ACC112 (cell line): ENCODE results near the gene OTUD6A.

Experiments
- H2AFZ ChIP-seq: fragments of 200-600 bp; sonication (generic); one replicate; pipeline ENCODE4 v1.6.0; 2017; ENCODE audit warnings: antibody characterized with exemption, low read length; ENCODE audit not compliant: unreplicated experiment
- H3K27ac ChIP-seq: fragments of 200-600 bp; sonication (generic); 2 replicates; pipeline ENCODE4 v1.5.1; 2014; ENCODE audit warnings: low read depth, mild to moderate bottlenecking, antibody characterized with exemption, low read length, moderate library complexity
- H3K27me3 ChIP-seq: fragments of 200-600 bp; sonication (generic); 2 replicates; pipeline ENCODE4 v1.6.1; 2014; ENCODE audit warnings: mild to moderate bottlenecking, antibody characterized with exemption, low read length, moderate library complexity, mixed read lengths; ENCODE audit not compliant: insufficient read depth
- H3K36me3 ChIP-seq: fragments of 200-600 bp; sonication (generic); 2 replicates; pipeline ENCODE4 v1.6.1; 2016; ENCODE audit warnings: mild to moderate bottlenecking, antibody characterized with exemption, low read length, moderate library complexity, mixed read lengths; ENCODE audit not compliant: insufficient read depth
- H3K4me1 ChIP-seq: fragments of 200-600 bp; sonication (generic); one replicate; pipeline ENCODE4 v1.6.1; 2016; ENCODE audit warnings: low read length, mixed read lengths; ENCODE audit not compliant: insufficient read depth, unreplicated experiment, control insufficient read depth
- H3K4me3 ChIP-seq: fragments of 200-600 bp; sonication (generic); 2 replicates; pipeline ENCODE4 v1.5.1; 2014; ENCODE audit warnings: mild to moderate bottlenecking, low read depth, low read length
- H3K79me2 ChIP-seq: fragments of 200-600 bp; sonication (generic); one replicate; pipeline ENCODE4 v1.6.0; 2016; ENCODE audit warnings: low read length; ENCODE audit not compliant: control insufficient read depth, unreplicated experiment, insufficient read depth

The OTUD6A gene

GRCh38 chrX:70046978-70047377 is 15.3 kb upstream of the OTUD6A start:
- Histone ChIP-seq H3K4me3 (no peak overlapping the region), H3K27ac (peak overlapping the region; percentile 56), H3K4me1 (peaks cover 18% of the 10 kb centered on the region), H2AFZ (peak overlapping the region; percentile 60), H3K27me3 (no peaks in the 10 kb centered on the region), H3K79me2 (no peaks in the 10 kb centered on the region), H3K36me3 (no peaks in the 10 kb centered on the region)

- no peak overlapping the region for H3K27ac ChIP-seq
- no peaks in the 10 kb centered on the region for H3K36me3 ChIP-seq
- no peaks in the 10 kb centered on the region for H3K27me3 ChIP-seq
- H2AFZ ChIP-seq = no peak overlapping the region
- no peaks in the 10 kb centered on the region for H3K79me2 ChIP-seq
- peaks cover 18% of the 10 kb centered on the region for H3K4me1 ChIP-seq
- no peak overlapping the region for H3K4me3 ChIP-seq
Measured at GRCh38 chrX:70049406-70049805, 12.9 kb upstream of the OTUD6A start.

- Histone ChIP-seq H3K4me3 (no peak within 1 kb of the TSS), H3K36me3 (no peaks in the 10 kb centered on the region), H3K27ac (no peak within 1 kb of the TSS), H3K79me2 (no peaks in the 10 kb centered on the region), H3K27me3 (no peaks in the 10 kb centered on the region), H2AFZ (no peak within 1 kb of the TSS), H3K4me1 (peaks cover 13% of the 10 kb centered on the region)
Measured at GRCh38 chrX:70049925-70050324, 12.3 kb upstream of the OTUD6A start, which contains the start of gene AWAT2. AWAT2 (minus strand) TSS chrX:70049938; CDS start chrX:70049932, 6 bp downstream.

GRCh38 chrX:70052895-70053615 is 9.2 kb upstream of the OTUD6A start:
- no peaks in the 10 kb centered on the region for H3K79me2 ChIP-seq
- no peaks in the 10 kb centered on the region for H3K4me1 ChIP-seq
- H3K27ac ChIP-seq = no peak overlapping the region
- no peak overlapping the region for H2AFZ ChIP-seq
- no peak overlapping the region for H3K4me3 ChIP-seq
- no peaks in the 10 kb centered on the region for H3K27me3 ChIP-seq
- no peaks in the 10 kb centered on the region for H3K36me3 ChIP-seq

- H3K27ac ChIP-seq = no peak overlapping the region
- H3K36me3 ChIP-seq = no peaks in the 10 kb centered on the region
- no peak overlapping the region for H3K4me3 ChIP-seq
- no peaks in the 10 kb centered on the region for H3K79me2 ChIP-seq
- no peak overlapping the region for H2AFZ ChIP-seq
- no peaks in the 10 kb centered on the region for H3K27me3 ChIP-seq
- no peaks in the 10 kb centered on the region for H3K4me1 ChIP-seq
Measured at GRCh38 chrX:70054391-70054790, 7.9 kb upstream of the OTUD6A start.

GRCh38 chrX:70062961-70063550 is 799 bp downstream of the OTUD6A start:
- H3K4me1 ChIP-seq = no peaks in the 10 kb centered on the region
- no peak overlapping the region for H3K4me3 ChIP-seq
- no peak overlapping the region for H3K27ac ChIP-seq
- H3K79me2 ChIP-seq = no peaks in the 10 kb centered on the region
- H2AFZ ChIP-seq = no peak overlapping the region
- no peaks in the 10 kb centered on the region for H3K36me3 ChIP-seq
- no peaks in the 10 kb centered on the region for H3K27me3 ChIP-seq

GRCh38 chrX:70066646-70067045 is 4.4 kb downstream of the OTUD6A start:
- Histone ChIP-seq H3K4me3 (no peak overlapping the region), H3K4me1 (no peaks in the 10 kb centered on the region), H3K36me3 (no peaks in the 10 kb centered on the region), H3K79me2 (no peaks in the 10 kb centered on the region), H3K27ac (no peak overlapping the region), H3K27me3 (no peaks in the 10 kb centered on the region), H2AFZ (no peak overlapping the region)

- H3K27me3 ChIP-seq = no peaks in the 10 kb centered on the region
- H3K27ac ChIP-seq = no peak overlapping the region
- H3K4me3 ChIP-seq = no peak overlapping the region
- H3K36me3 ChIP-seq = no peaks in the 10 kb centered on the region
- H3K4me1 ChIP-seq = no peaks in the 10 kb centered on the region
- H2AFZ ChIP-seq = no peak overlapping the region
- H3K79me2 ChIP-seq = no peaks in the 10 kb centered on the region
Measured at GRCh38 chrX:70079297-70079696, 17.0 kb downstream of the OTUD6A start.

- Histone ChIP-seq H3K36me3 (no peaks in the 10 kb centered on the region), H2AFZ (no peak overlapping the region), H3K79me2 (no peaks in the 10 kb centered on the region), H3K4me1 (no peaks in the 10 kb centered on the region), H3K4me3 (no peak overlapping the region), H3K27ac (no peak overlapping the region), H3K27me3 (no peaks in the 10 kb centered on the region)
Measured at GRCh38 chrX:70079870-70080269, 17.6 kb downstream of the OTUD6A start.

GRCh38 chrX:70082723-70083122 is 20.5 kb downstream of the OTUD6A start:
- Histone ChIP-seq H3K4me3 (no peak overlapping the region), H2AFZ (no peak overlapping the region), H3K36me3 (no peaks in the 10 kb centered on the region), H3K27ac (no peak overlapping the region), H3K27me3 (no peaks in the 10 kb centered on the region), H3K79me2 (no peaks in the 10 kb centered on the region), H3K4me1 (peaks cover 2% of the 10 kb centered on the region)

GRCh38 chrX:70084592-70085240 is 22.5 kb downstream of the OTUD6A start:
- Histone ChIP-seq H3K27ac (no peak overlapping the region), H3K36me3 (no peaks in the 10 kb centered on the region), H3K4me1 (peaks cover 9% of the 10 kb centered on the region), H2AFZ (no peak overlapping the region), H3K27me3 (no peaks in the 10 kb centered on the region), H3K79me2 (no peaks in the 10 kb centered on the region), H3K4me3 (no peak overlapping the region)
